Glutamatergic neuron (in vitro differentiated cells): ENCODE results near the gene FCER1G. TPM values are rescaled to one million over a fixed set of nuclear protein-coding genes. Genes with fewer than 3 reads are reported as not detected.
"Not testable (repeated sequence)": the region's sequence is repeated elsewhere in the genome, so short reads cannot be mapped to it uniquely, and the experiment has no call there.

Experiments used
- DNase-seq: peaks from one replicate; pipeline ENCODE4 v3.0.0; 2022
- H3K27ac Mint-ChIP-seq: one replicate; pipeline ENCODE4 v1.8.0; 2020; ENCODE audit warnings: mild to moderate bottlenecking, mixed read lengths, inconsistent platforms; ENCODE audit not compliant: unreplicated experiment
- H3K27me3 Mint-ChIP-seq: one replicate; pipeline ENCODE4 v1.8.0; 2020; ENCODE audit warnings: mild to moderate bottlenecking, moderate library complexity, mixed read lengths, inconsistent platforms; ENCODE audit not compliant: unreplicated experiment
- H3K36me3 Mint-ChIP-seq: one replicate; pipeline ENCODE4 v1.8.0; 2020; ENCODE audit warnings: mild to moderate bottlenecking, mixed read lengths, inconsistent platforms; ENCODE audit not compliant: unreplicated experiment
- H3K4me1 Mint-ChIP-seq: one replicate; pipeline ENCODE4 v1.8.0; 2020; ENCODE audit warnings: mild to moderate bottlenecking, low read depth, mixed read lengths, inconsistent platforms; ENCODE audit not compliant: unreplicated experiment
- H3K4me3 Mint-ChIP-seq: one replicate; pipeline ENCODE4 v1.8.0; 2020; ENCODE audit warnings: mild to moderate bottlenecking, mixed read lengths, inconsistent platforms; ENCODE audit not compliant: unreplicated experiment
- H3K9me3 Mint-ChIP-seq: one replicate; pipeline ENCODE4 v1.8.0; 2020; ENCODE audit warnings: mild to moderate bottlenecking, moderate library complexity, mixed read lengths, inconsistent platforms; ENCODE audit not compliant: unreplicated experiment
- CTCF ChIP-seq: fragments of 200-600 bp; sonication (generic); IDR thresholded peaks from one replicate; pipeline ENCODE4 v1.5.0; 2021; ENCODE audit not compliant: partially characterized antibody, unreplicated experiment
- total RNA-seq: library from RNA; stranded (reverse); fragmentation: NEBNext Ultra II Directional; extraction: Animal tissue kit (Norgen Biotek cat#: 25700); gene quantifications from one replicate; pipeline ENCODE4 v1.2.1, GENCODE V29; 2021; ENCODE audit not compliant: unreplicated experiment

The FCER1G gene
- total RNA-seq, 1 donor from 2014 or later: 1.3 TPM

- Mint-ChIP-seq H3K9me3 (peaks cover 2% of the 10 kb centered on the region), H3K4me1 (no peaks in the 10 kb centered on the region), H3K27me3 (peaks cover 5% of the 10 kb centered on the region), H3K4me3 (no peak overlapping the region), H3K36me3 (no peaks in the 10 kb centered on the region), H3K27ac (no peak overlapping the region)
- no peak for DNase-seq
- TF ChIP-seq CTCF: no peak
Measured at GRCh38 chr1:161250829-161251228, 35.7 kb downstream of the FCER1G start.

GRCh38 chr1:161251579-161251978 is 36.5 kb downstream of the FCER1G start:
- H3K9me3 Mint-ChIP-seq: peaks cover 2% of the 10 kb centered on the region
- TF ChIP-seq CTCF: no peak
- H3K36me3 Mint-ChIP-seq: peaks cover 3% of the 10 kb centered on the region
- H3K27me3 Mint-ChIP-seq: peaks cover 5% of the 10 kb centered on the region
- no peak overlapping the region for H3K27ac Mint-ChIP-seq
- no peaks in the 10 kb centered on the region for H3K4me1 Mint-ChIP-seq
- no peak overlapping the region for H3K4me3 Mint-ChIP-seq
- no peak for DNase-seq

- not testable (repeated sequence) for H3K4me3 Mint-ChIP-seq, H3K4me1 Mint-ChIP-seq, H3K27ac Mint-ChIP-seq, DNase-seq
- H3K27me3 Mint-ChIP-seq: peaks cover 16% of the 10 kb centered on the region
- H3K36me3 Mint-ChIP-seq: peaks cover 21% of the 10 kb centered on the region
- H3K9me3 Mint-ChIP-seq: peaks cover 11% of the 10 kb centered on the region
Measured at GRCh38 chr1:161255302-161255701, 40.2 kb downstream of the FCER1G start.

- H3K36me3 Mint-ChIP-seq: peaks cover 21% of the 10 kb centered on the region
- H3K27me3 Mint-ChIP-seq: peaks cover 19% of the 10 kb centered on the region
- DNase-seq, H3K4me3 Mint-ChIP-seq, H3K27ac Mint-ChIP-seq: not testable (repeated sequence)
- peaks cover 13% of the 10 kb centered on the region for H3K9me3 Mint-ChIP-seq
- H3K4me1 Mint-ChIP-seq: peaks cover 14% of the 10 kb centered on the region
Measured at GRCh38 chr1:161255955-161256520, 40.9 kb downstream of the FCER1G start.

DNA sequence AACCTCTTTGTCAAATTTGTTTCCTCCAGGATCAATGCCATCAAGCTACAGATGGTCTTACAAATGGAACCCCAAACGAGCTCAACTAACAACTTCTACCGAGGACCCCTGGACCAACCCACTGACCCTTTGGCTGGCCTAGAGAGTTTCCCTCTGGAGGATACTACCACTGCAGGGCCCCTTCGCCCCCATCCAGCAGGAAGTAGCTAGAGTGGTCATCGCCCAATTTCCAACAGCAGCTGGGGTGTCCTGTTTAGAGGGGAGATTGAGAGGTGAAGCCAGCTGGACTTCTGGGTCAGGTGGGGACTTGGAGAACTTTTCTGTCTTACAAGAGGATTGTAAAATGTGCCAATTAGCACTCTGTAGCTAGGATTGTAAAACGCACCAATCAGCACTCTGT is 42.0 kb downstream of the FCER1G start:
- H3K27me3 Mint-ChIP-seq: peaks cover 19% of the 10 kb centered on the region
- peaks cover 13% of the 10 kb centered on the region for H3K9me3 Mint-ChIP-seq
- H3K27ac Mint-ChIP-seq, DNase-seq, H3K4me3 Mint-ChIP-seq: not testable (repeated sequence)
- peaks cover 21% of the 10 kb centered on the region for H3K36me3 Mint-ChIP-seq
- peaks cover 22% of the 10 kb centered on the region for H3K4me1 Mint-ChIP-seq

GRCh38 chr1:161258439-161259344 is 43.6 kb downstream of the FCER1G start, which contains the start of gene PCP4L1:
Gene PCP4L1 (plus strand): TSS chr1:161258745. CDS start chr1:161258975, 230 bp downstream.
- Mint-ChIP-seq H3K27ac (peak within 1 kb of the TSS; percentile 55), H3K4me1 (peaks cover 22% of the 10 kb centered on the region), H3K4me3 (peak within 1 kb of the TSS; percentile 69), H3K27me3 (peaks cover 19% of the 10 kb centered on the region), H3K9me3 (peaks cover 13% of the 10 kb centered on the region), H3K36me3 (peaks cover 21% of the 10 kb centered on the region)
- no peak for TF ChIP-seq CTCF
- DNase-seq: peak; percentile 79
